GM18502 (cell line): Measurements from ENCODE around the gene PHYH.

ENCODE experiments used
- ATAC-seq: cut with Tn5 transposase; IDR thresholded peaks from one replicate; pipeline ENCODE4 v1.9.1; 2021; ENCODE audit warnings: mild to moderate bottlenecking; ENCODE audit not compliant: unreplicated experiment, poor library complexity

PHYH gene

DNA sequence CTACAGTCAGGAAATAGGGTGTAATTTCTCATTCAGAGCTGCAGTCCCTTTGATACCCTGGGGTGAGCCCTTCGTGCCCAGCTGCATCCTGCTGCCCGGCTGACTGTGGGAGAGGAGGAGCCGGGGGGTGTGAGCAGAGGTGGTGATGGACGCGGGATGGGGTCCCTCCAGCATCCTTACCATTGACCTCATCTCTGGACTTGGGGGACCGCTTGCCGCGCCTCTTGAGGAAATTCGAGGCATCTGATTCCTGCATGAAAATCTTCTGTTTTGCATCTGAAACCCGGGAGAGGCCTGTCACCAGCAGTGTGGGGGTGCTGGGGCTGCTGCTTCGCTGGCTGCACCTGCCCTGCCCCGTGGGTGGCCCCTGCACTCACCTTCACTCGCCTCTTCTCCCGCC lies 66.5 kb downstream of the PHYH start:
- ATAC-seq: no peak

DNA sequence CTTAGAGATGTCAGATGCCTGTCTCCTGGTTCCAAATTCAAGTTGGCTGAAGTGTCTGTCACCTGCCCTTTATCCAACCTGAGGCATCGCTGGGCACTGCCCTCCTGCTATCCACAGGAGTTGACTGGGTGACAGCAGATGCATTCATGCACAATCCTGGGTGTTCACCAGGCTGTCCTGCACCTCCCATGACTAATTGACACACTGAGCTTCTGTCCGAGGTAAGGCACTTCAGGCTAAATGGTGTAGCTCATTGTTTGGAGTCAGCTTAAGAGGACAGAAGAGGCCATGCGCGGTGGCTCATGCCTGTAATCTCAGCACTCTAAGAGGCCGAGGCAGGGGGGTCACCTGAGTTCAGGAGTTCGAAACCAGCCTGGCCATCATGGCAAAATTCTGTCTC lies 68.1 kb downstream of the PHYH start:
- ATAC-seq: no peak

DNA sequence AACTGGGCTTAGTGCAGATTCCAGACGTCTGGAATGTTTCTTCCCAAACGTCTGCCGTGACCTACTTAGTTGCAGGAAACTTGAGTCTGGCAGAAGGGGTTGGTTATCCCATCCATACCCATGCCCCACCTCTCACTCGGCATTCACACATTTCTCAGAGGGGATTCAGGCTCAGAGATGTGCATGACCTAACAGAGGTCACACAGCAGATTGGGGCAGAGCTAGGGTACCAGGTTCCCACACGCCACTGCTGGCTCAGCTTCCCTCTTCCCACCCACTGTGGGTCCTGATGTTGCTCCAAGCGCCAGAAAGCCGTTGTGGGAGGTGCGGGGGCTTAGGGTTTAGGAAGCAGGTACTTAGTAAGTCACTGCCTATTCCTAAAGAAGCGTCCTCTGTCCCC lies 68.7 kb downstream of the PHYH start:
- ATAC-seq: no peak
